GM23338 (cell line): Measurements from ENCODE around the gene ST3GAL2. TPM values are rescaled to one million over a fixed set of nuclear protein-coding genes. Genes with fewer than 3 reads are reported as not detected.

Source experiments
- EZH2phosphoT487 ChIP-seq: fragments of 200-600 bp; sonication (generic); IDR thresholded peaks from one replicate; pipeline ENCODE4 v1.8.1; 2018; ENCODE audit warnings: antibody characterized with exemption; ENCODE audit not compliant: unreplicated experiment
- POLR2AphosphoS5 ChIP-seq: IDR thresholded peaks from 2 replicates; pipeline ENCODE4 v1.6.1; 2016; ENCODE audit warnings: antibody characterized with exemption, low read depth
- ZNF331 ChIP-seq: fragments of 250-450 bp; sonication (Bioruptor Pico); IDR thresholded peaks from 2 replicates; pipeline ENCODE4 v1.5.0; 2020; ENCODE audit warnings: low read depth, mild to moderate bottlenecking, moderate library complexity
- polyA plus RNA-seq: library from polyadenylated mRNA; unstranded; fragments of >200 nt; fragmentation: Nextera tagmentation; extraction: Ambion mirVana; gene quantifications from 2 replicates; pipeline ENCODE4 v1.2.1, GENCODE V29; 2016
- total RNA-seq: library from RNA; depleted of rRNA; stranded (reverse); fragments of >200 nt; shearing (Covaris generic); gene quantifications from 2 replicates; pipeline ENCODE4 v1.2.3, GENCODE V29; 2014
- TF ChIP-seq, protein P1 (sequence below): fragments of 250-450 bp; sonication (Bioruptor Pico); IDR thresholded peaks from 2 replicates; pipeline ENCODE4 v1.5.0; 2020; ENCODE audit warnings: mild to moderate bottlenecking, moderate library complexity
- TF ChIP-seq, protein P2 (sequence below): IDR thresholded peaks from one replicate; pipeline ENCODE4 v1.6.1; 2018; ENCODE audit warnings: antibody characterized with exemption; ENCODE audit not compliant: unreplicated experiment

The ST3GAL2 gene
- total and polyA plus RNA-seq, 2 experiments from 2014 or later, result 12.3 to 39.8 TPM

DNA sequence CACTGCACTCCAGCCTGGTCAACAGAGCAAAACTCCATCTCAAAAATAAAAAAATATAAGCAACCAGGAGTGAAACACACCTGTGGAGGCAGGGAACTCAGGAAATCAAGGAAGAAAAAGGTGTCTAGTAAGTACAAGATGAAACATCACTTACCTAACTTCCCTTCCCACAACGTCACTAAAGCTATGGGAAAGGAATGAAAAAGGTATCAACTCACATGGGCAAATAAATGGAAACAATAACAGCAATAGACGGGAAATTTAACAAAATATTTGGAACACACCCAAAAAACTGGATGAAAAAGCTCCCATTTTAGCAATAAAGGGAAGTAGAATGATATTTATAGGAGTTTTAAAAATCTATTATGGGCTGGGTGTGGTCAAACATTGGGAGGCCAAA, 61.1 kb downstream of the ST3GAL2 start (continued):
- TF ChIP-seq, protein P1, sequence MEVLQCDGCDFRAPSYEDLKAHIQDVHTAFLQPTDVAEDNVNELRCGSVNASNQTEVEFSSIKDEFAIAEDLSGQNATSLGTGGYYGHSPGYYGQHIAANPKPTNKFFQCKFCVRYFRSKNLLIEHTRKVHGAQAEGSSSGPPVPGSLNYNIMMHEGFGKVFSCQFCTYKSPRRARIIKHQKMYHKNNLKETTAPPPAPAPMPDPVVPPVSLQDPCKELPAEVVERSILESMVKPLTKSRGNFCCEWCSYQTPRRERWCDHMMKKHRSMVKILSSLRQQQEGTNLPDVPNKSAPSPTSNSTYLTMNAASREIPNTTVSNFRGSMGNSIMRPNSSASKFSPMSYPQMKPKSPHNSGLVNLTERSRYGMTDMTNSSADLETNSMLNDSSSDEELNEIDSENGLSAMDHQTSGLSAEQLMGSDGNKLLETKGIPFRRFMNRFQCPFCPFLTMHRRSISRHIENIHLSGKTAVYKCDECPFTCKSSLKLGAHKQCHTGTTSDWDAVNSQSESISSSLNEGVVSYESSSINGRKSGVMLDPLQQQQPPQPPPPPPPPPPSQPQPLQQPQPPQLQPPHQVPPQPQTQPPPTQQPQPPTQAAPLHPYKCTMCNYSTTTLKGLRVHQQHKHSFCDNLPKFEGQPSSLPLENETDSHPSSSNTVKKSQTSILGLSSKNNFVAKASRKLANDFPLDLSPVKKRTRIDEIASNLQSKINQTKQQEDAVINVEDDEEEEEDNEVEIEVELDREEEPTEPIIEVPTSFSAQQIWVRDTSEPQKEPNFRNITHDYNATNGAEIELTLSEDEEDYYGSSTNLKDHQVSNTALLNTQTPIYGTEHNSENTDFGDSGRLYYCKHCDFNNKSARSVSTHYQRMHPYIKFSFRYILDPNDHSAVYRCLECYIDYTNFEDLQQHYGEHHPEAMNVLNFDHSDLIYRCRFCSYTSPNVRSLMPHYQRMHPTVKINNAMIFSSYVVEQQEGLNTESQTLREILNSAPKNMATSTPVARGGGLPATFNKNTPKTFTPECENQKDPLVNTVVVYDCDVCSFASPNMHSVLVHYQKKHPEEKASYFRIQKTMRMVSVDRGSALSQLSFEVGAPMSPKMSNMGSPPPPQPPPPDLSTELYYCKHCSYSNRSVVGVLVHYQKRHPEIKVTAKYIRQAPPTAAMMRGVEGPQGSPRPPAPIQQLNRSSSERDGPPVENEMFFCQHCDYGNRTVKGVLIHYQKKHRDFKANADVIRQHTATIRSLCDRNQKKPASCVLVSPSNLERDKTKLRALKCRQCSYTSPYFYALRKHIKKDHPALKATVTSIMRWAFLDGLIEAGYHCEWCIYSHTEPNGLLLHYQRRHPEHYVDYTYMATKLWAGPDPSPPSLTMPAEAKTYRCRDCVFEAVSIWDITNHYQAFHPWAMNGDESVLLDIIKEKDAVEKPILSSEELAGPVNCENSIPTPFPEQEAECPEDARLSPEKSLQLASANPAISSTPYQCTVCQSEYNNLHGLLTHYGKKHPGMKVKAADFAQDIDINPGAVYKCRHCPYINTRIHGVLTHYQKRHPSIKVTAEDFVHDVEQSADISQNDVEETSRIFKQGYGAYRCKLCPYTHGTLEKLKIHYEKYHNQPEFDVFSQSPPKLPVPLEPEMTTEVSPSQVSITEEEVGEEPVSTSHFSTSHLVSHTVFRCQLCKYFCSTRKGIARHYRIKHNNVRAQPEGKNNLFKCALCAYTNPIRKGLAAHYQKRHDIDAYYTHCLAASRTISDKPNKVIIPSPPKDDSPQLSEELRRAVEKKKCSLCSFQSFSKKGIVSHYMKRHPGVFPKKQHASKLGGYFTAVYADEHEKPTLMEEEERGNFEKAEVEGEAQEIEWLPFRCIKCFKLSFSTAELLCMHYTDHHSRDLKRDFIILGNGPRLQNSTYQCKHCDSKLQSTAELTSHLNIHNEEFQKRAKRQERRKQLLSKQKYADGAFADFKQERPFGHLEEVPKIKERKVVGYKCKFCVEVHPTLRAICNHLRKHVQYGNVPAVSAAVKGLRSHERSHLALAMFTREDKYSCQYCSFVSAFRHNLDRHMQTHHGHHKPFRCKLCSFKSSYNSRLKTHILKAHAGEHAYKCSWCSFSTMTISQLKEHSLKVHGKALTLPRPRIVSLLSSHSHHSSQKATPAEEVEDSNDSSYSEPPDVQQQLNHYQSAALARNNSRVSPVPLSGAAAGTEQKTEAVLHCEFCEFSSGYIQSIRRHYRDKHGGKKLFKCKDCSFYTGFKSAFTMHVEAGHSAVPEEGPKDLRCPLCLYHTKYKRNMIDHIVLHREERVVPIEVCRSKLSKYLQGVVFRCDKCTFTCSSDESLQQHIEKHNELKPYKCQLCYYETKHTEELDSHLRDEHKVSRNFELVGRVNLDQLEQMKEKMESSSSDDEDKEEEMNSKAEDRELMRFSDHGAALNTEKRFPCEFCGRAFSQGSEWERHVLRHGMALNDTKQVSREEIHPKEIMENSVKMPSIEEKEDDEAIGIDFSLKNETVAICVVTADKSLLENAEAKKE (CRISPR knock-in tag), result no peak
- TF ChIP-seq, protein P2, sequence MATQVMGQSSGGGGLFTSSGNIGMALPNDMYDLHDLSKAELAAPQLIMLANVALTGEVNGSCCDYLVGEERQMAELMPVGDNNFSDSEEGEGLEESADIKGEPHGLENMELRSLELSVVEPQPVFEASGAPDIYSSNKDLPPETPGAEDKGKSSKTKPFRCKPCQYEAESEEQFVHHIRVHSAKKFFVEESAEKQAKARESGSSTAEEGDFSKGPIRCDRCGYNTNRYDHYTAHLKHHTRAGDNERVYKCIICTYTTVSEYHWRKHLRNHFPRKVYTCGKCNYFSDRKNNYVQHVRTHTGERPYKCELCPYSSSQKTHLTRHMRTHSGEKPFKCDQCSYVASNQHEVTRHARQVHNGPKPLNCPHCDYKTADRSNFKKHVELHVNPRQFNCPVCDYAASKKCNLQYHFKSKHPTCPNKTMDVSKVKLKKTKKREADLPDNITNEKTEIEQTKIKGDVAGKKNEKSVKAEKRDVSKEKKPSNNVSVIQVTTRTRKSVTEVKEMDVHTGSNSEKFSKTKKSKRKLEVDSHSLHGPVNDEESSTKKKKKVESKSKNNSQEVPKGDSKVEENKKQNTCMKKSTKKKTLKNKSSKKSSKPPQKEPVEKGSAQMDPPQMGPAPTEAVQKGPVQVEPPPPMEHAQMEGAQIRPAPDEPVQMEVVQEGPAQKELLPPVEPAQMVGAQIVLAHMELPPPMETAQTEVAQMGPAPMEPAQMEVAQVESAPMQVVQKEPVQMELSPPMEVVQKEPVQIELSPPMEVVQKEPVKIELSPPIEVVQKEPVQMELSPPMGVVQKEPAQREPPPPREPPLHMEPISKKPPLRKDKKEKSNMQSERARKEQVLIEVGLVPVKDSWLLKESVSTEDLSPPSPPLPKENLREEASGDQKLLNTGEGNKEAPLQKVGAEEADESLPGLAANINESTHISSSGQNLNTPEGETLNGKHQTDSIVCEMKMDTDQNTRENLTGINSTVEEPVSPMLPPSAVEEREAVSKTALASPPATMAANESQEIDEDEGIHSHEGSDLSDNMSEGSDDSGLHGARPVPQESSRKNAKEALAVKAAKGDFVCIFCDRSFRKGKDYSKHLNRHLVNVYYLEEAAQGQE, result no peak
- TF ChIP-seq EZH2phosphoT487, result no peak
- TF ChIP-seq POLR2AphosphoS5, result no peak
- no peak for TF ChIP-seq ZNF331 (CRISPR knock-in tag)
